GM21390 (cell line): ENCODE data around the gene SHISAL1.

Source experiments
- ATAC-seq: cut with Tn5 transposase; IDR thresholded peaks from one replicate; pipeline ENCODE4 v1.9.1; 2021; ENCODE audit not compliant: unreplicated experiment

Gene SHISAL1

GRCh38 chr22:44263547-44263946 lies 49.2 kb downstream of the SHISAL1 start:
- no peak for ATAC-seq

- no peak for ATAC-seq
Observed at GRCh38 chr22:44261861-44262595, 50.7 kb downstream of the SHISAL1 start.

- ATAC-seq = no peak
Observed at GRCh38 chr22:44261164-44261860, 51.4 kb downstream of the SHISAL1 start.

GRCh38 chr22:44260216-44261035 lies 52.3 kb downstream of the SHISAL1 start:
- no peak for ATAC-seq

- no peak for ATAC-seq
Observed at GRCh38 chr22:44259366-44260215, 53.2 kb downstream of the SHISAL1 start.

- no peak for ATAC-seq
Observed at GRCh38 chr22:44256556-44257485, 55.9 kb downstream of the SHISAL1 start.

GRCh38 chr22:44256085-44256484 lies 56.7 kb downstream of the SHISAL1 start:
- ATAC-seq = no peak

GRCh38 chr22:44254811-44255210 lies 57.9 kb downstream of the SHISAL1 start:
- no peak for ATAC-seq

- no peak for ATAC-seq
Observed at GRCh38 chr22:44249376-44250147, 63.2 kb downstream of the SHISAL1 start.

GRCh38 chr22:44248926-44249325 lies 63.8 kb downstream of the SHISAL1 start:
- no peak for ATAC-seq

GRCh38 chr22:44247923-44248892 lies 64.5 kb downstream of the SHISAL1 start:
- ATAC-seq = no peak

- no peak for ATAC-seq
Observed at GRCh38 chr22:44247346-44247745, 65.4 kb downstream of the SHISAL1 start.

- no peak for ATAC-seq
Observed at GRCh38 chr22:44246615-44247326, 66.0 kb downstream of the SHISAL1 start.

- ATAC-seq = no peak
Observed at GRCh38 chr22:44245867-44246266, 66.9 kb downstream of the SHISAL1 start.

GRCh38 chr22:44245438-44245837 lies 67.3 kb downstream of the SHISAL1 start:
- no peak for ATAC-seq

- no peak for ATAC-seq
Observed at GRCh38 chr22:44244265-44244822, 68.4 kb downstream of the SHISAL1 start.

- ATAC-seq = no peak
Observed at GRCh38 chr22:44243761-44244160, 69.0 kb downstream of the SHISAL1 start.
